Measurements from ENCODE around the gene SYPL2. TPM values are rescaled to one million over a fixed set of nuclear protein-coding genes. Genes with fewer than 3 reads are reported as not detected.

Gene SYPL2
- total RNA-seq, 4 donors from 2014 or later = 1.5 to 3.5 (median 2.4) TPM

GRCh38 chr1:109454497-109455133 lies 11.7 kb upstream of the SYPL2 start:
- Histone ChIP-seq H3K4me3 (no peak overlapping the region), H3K27me3 (peaks cover 0 to 3% of the 10 kb centered on the region in 2 donors), H3K36me3 (no peaks in the 10 kb centered on the region), H3K9me3 (peaks cover 0 to 12% (median 0%) of the 10 kb centered on the region in 4 donors), H3K27ac (no peak overlapping the region), H3K4me1 (no peaks in the 10 kb centered on the region)
- DNase-seq (ENCODE audit: low spot score in 2 of 2) = no peak
- 95 to 96% methylated on average over 1 of the region's 1 CpG for WGBS, 2 donors
- no peak for TF ChIP-seq POLR2A (IDR thresholded peaks at IDR 0.05)
- TF ChIP-seq EP300 (IDR thresholded peaks at IDR 0.05) = no peak
- no peak for TF ChIP-seq CTCF (IDR thresholded peaks at IDR 0.05)

GRCh38 chr1:109457819-109458218 lies 8.5 kb upstream of the SYPL2 start:
- H3K4me3 ChIP-seq = no peak overlapping the region
- no peaks in the 10 kb centered on the region for H3K4me1 ChIP-seq
- H3K27me3 ChIP-seq = peaks cover 0 to 12% of the 10 kb centered on the region in 2 donors
- no peak overlapping the region for H3K27ac ChIP-seq
- H3K36me3 ChIP-seq = no peaks in the 10 kb centered on the region
- no peak for DNase-seq (ENCODE audit: low spot score in 2 of 2)
- peaks cover 0 to 12% (median 0%) of the 10 kb centered on the region in 4 donors for H3K9me3 ChIP-seq
- 82 to 89% methylated on average over 4 of the region's 4 CpGs for WGBS, 2 donors
- TF ChIP-seq CTCF (IDR thresholded peaks at IDR 0.05) = no peak
- no peak for TF ChIP-seq POLR2A (IDR thresholded peaks at IDR 0.05)
- no peak for TF ChIP-seq EP300 (IDR thresholded peaks at IDR 0.05)

GRCh38 chr1:109466125-109466451 lies 258 bp upstream of the SYPL2 start:
- peak overlapping the region; percentile 33 to 61 (median 46) for H3K4me3 ChIP-seq

GRCh38 chr1:109467301-109467777 lies 993 bp downstream of the SYPL2 start:
- H3K4me1 ChIP-seq = peaks cover 0 to 24% (median 5%) of the 10 kb centered on the region in 4 donors
- TF ChIP-seq EP300 (IDR thresholded peaks at IDR 0.05) = no peak
- no peak for TF ChIP-seq POLR2A (IDR thresholded peaks at IDR 0.05)
- TF ChIP-seq CTCF (IDR thresholded peaks at IDR 0.05) = no peak
- H3K27ac ChIP-seq = peak overlapping the region in 1 of 4 donors; percentile 52
- peaks cover 4 to 80% of the 10 kb centered on the region in 2 donors for H3K27me3 ChIP-seq
- no peak for DNase-seq (ENCODE audit: low spot score in 2 of 2)
- WGBS, 2 donors = 23 to 29% methylated on average over 13 to 19 of the region's 23 CpGs
- H3K36me3 ChIP-seq = no peaks in the 10 kb centered on the region
- no peaks in the 10 kb centered on the region for H3K9me3 ChIP-seq
- peak overlapping the region; percentile 33 to 61 (median 46) for H3K4me3 ChIP-seq

More at GRCh38 chr1:109466125-109466451, 258 bp upstream of the SYPL2 start:
- Histone ChIP-seq H3K27me3 (peaks cover 4 to 84% of the 10 kb centered on the region in 2 donors), H3K4me1 (peaks cover 0 to 24% (median 5%) of the 10 kb centered on the region in 4 donors), H3K36me3 (no peaks in the 10 kb centered on the region), H3K9me3 (no peaks in the 10 kb centered on the region), H3K27ac (peak overlapping the region in 1 of 4 donors; percentile 52)
- TF ChIP-seq CTCF (IDR thresholded peaks at IDR 0.05) = no peak
- TF ChIP-seq POLR2A (IDR thresholded peaks at IDR 0.05) = no peak
- TF ChIP-seq EP300 (IDR thresholded peaks at IDR 0.05) = no peak
- WGBS, 2 donors = 14% methylated on average over 20 to 24 of the region's 24 CpGs
- no peak for DNase-seq (ENCODE audit: low spot score in 2 of 2)

GRCh38 chr1:109468061-109468460 lies 1.7 kb downstream of the SYPL2 start:
- Histone ChIP-seq H3K27me3 (peaks cover 4 to 72% of the 10 kb centered on the region in 2 donors), H3K4me1 (peaks cover 0 to 24% (median 5%) of the 10 kb centered on the region in 4 donors), H3K9me3 (no peaks in the 10 kb centered on the region), H3K36me3 (no peaks in the 10 kb centered on the region), H3K4me3 (no peak overlapping the region), H3K27ac (no peak overlapping the region)
- TF ChIP-seq POLR2A (IDR thresholded peaks at IDR 0.05) = no peak
- TF ChIP-seq CTCF (IDR thresholded peaks at IDR 0.05) = no peak
- no peak for TF ChIP-seq EP300 (IDR thresholded peaks at IDR 0.05)
- no peak for DNase-seq (ENCODE audit: low spot score in 2 of 2)
- WGBS, 2 donors = 86 to 100% methylated on average over 1 of the region's 1 CpG

All from tibial nerve (tissue), 4 donors.